ENCODE results near the gene PAX7. TPM values are rescaled to one million over a fixed set of nuclear protein-coding genes. Genes with fewer than 3 reads are reported as not detected.

The PAX7 gene
- polyA plus RNA-seq, 1 donor = 0.06 TPM

DNA sequence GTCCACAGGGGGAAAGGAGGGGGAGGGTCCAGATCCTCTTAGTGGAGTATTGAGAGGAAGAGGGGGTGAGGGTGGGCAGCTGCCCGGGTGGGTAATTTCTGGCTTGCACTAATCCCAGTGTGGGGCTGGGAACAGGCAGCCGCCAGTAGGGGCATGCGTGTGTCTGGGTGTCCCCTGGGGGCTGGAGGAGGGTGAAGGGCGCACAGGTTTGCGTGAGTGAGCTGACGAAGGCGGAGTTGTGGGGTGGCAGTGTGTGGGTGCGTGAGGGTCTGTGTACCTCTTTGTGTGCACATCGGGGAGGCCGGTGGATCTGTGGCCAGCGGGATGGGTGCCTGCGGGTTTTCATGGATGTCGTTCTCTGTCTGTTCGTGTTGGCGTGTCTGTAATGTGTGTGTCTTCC, 97.3 kb downstream of the PAX7 start:
- no CpG with 5 or more reads among the region's 15 CpGs for WGBS (ENCODE audit: insufficient coverage, low lambda C conversion rate)
- Histone ChIP-seq H3K9me3 (ENCODE audit: control insufficient read depth, low read depth, low read length) (no peaks in the 10 kb centered on the region), H3K4me3 (ENCODE audit: low read length) (no peak overlapping the region), H3K4me1 (ENCODE audit: control insufficient read depth, insufficient read depth, low read length) (no peaks in the 10 kb centered on the region), H3K27me3 (ENCODE audit: control insufficient read depth, insufficient read depth, low read length) (peaks cover 69% of the 10 kb centered on the region), H3K36me3 (ENCODE audit: control insufficient read depth, insufficient read depth, low read length) (no peaks in the 10 kb centered on the region), H3K27ac (ENCODE audit: low read length) (no peak overlapping the region)
- DNase-seq = no peak

DNA sequence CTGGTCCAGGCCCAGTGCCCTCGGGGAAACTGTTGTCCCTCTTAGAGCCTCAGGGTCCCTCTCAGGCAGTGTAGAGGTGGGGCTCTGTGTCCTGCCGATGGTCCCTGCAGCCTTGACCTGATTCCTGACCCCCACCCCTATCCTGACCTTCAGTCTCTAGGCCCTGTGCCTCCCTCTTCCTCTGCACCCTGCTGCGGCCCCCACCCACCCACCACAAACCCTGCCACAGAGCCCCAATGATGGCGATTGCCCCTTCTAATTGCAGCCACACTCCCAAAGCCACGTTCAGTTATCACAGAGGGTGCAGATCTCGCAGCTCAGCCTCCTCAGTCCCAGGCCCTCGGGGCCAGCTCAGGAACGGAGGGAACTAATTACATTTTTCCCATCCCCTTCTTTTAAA, 99.7 kb downstream of the PAX7 start:
- no peaks in the 10 kb centered on the region for H3K9me3 ChIP-seq (ENCODE audit: control insufficient read depth, low read depth, low read length)
- DNase-seq = no peak
- H3K27me3 ChIP-seq (ENCODE audit: control insufficient read depth, insufficient read depth, low read length) = peaks cover 55% of the 10 kb centered on the region
- H3K36me3 ChIP-seq (ENCODE audit: control insufficient read depth, insufficient read depth, low read length) = no peaks in the 10 kb centered on the region
- H3K4me1 ChIP-seq (ENCODE audit: control insufficient read depth, insufficient read depth, low read length) = no peaks in the 10 kb centered on the region
- H3K4me3 ChIP-seq (ENCODE audit: low read length) = no peak overlapping the region
- no CpG with 5 or more reads among the region's 8 CpGs for WGBS (ENCODE audit: insufficient coverage, low lambda C conversion rate)
- no peak overlapping the region for H3K27ac ChIP-seq (ENCODE audit: low read length)

DNA sequence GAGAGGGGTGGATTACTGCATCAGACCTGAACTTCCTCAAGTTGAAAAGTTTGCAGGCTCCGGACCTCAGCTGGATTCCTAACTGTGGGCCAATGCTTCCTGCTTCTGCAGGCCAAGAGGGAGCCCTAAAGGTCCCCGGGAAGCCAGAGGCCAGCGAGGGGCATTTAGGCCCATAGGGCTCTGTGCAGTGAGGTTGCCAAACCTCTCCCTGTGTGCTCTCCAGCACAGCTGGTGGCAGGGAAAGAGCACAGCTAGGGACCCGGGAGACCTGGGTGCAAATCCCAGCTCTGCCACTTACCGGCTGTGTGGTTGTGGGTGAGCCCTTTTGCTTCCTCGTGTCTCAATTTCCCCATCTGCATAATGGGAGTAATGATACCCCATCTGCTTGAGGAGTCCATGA, 100.5 kb downstream of the PAX7 start:
- Histone ChIP-seq H3K9me3 (ENCODE audit: control insufficient read depth, low read depth, low read length) (no peaks in the 10 kb centered on the region), H3K27ac (ENCODE audit: low read length) (no peak overlapping the region), H3K4me1 (ENCODE audit: control insufficient read depth, insufficient read depth, low read length) (no peaks in the 10 kb centered on the region), H3K4me3 (ENCODE audit: low read length) (no peak overlapping the region), H3K27me3 (ENCODE audit: control insufficient read depth, insufficient read depth, low read length) (peaks cover 46% of the 10 kb centered on the region), H3K36me3 (ENCODE audit: control insufficient read depth, insufficient read depth, low read length) (no peaks in the 10 kb centered on the region)
- WGBS (ENCODE audit: insufficient coverage, low lambda C conversion rate) = no CpG with 5 or more reads among the region's 6 CpGs
- no peak for DNase-seq

DNA sequence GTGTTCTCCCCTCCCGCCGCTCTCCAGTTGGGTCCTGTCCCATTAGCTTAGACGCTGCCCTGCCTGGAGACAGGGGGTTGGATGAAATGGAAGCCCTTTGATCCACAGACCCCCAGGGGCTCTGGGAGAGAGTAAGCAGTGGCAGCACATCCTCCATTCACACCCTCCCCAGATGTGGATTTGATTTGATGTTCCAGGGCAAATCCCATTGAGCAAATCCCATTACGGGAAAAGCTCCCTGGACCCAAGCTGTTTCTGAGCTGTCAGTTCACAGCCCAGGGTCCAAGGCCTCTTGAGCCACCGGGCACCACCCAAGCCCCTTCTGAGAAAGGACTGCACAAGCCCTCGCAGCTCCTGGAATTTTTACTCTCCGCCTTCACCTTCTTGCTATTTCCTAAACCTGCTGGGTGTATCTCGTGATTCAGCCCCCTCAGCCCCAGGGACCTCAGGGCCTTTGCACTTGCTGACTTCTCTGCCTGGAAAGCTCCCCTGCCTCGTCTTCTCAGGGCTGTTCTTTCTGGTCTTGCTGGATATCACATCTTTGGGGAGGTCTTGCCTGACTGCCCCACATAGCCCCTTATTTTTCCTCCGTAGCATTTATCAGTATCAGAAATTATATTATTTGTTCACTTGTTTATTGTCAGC, 101.1 kb downstream of the PAX7 start:
- no peaks in the 10 kb centered on the region for H3K9me3 ChIP-seq (ENCODE audit: control insufficient read depth, low read depth, low read length)
- H3K4me3 ChIP-seq (ENCODE audit: low read length) = no peak overlapping the region
- no peak overlapping the region for H3K27ac ChIP-seq (ENCODE audit: low read length)
- 83% methylated on average over 2 of the region's 10 CpGs for WGBS (ENCODE audit: insufficient coverage, low lambda C conversion rate)
- no peaks in the 10 kb centered on the region for H3K36me3 ChIP-seq (ENCODE audit: control insufficient read depth, insufficient read depth, low read length)
- H3K4me1 ChIP-seq (ENCODE audit: control insufficient read depth, insufficient read depth, low read length) = no peaks in the 10 kb centered on the region
- peaks cover 41% of the 10 kb centered on the region for H3K27me3 ChIP-seq (ENCODE audit: control insufficient read depth, insufficient read depth, low read length)
- DNase-seq = no peak

DNA sequence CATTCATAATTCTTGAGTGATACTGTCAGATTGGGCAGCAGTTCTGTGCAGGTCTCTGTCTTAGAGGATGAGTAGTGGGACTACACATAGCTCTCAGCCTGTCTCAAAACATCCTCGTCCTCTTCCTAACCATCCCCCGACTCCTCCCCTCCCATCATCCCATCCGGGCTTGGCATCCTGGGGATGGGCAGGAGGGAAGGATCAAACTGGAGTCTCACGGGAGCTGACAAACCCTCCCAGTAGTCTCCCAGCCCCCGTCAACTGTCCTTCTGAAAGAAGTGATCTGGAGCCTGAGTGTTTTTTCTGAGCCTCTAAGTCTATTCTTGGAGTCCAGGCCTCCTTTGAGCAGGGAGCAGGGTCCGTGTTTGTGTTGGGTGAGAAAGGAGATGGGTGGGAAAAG, 102.0 kb downstream of the PAX7 start:
- H3K27me3 ChIP-seq (ENCODE audit: control insufficient read depth, insufficient read depth, low read length) = peaks cover 35% of the 10 kb centered on the region
- no peak overlapping the region for H3K4me3 ChIP-seq (ENCODE audit: low read length)
- no peak overlapping the region for H3K27ac ChIP-seq (ENCODE audit: low read length)
- no peaks in the 10 kb centered on the region for H3K36me3 ChIP-seq (ENCODE audit: control insufficient read depth, insufficient read depth, low read length)
- DNase-seq = no peak
- no peaks in the 10 kb centered on the region for H3K4me1 ChIP-seq (ENCODE audit: control insufficient read depth, insufficient read depth, low read length)
- WGBS (ENCODE audit: insufficient coverage, low lambda C conversion rate) = no CpG with 5 or more reads among the region's 6 CpGs
- no peaks in the 10 kb centered on the region for H3K9me3 ChIP-seq (ENCODE audit: control insufficient read depth, low read depth, low read length)

DNA sequence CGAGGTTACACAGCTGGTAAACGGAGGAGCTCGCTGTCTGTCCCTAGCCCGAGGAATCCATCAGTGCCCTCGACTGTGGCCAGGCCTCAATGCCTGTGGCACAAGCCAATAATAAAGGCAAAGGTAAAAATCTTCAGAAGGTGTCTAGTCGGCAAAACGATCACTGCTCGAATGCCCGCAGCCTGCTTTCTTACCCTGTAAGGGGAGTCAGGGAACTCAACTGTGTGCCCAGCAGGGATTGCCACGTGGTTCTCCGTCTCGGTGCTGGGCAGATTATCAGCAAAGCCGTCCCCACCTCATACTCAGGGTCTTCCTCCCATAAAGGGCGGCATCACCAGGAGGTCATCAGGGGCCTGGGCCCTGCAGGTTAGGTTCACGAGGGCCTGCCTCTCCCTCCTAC, 103.4 kb downstream of the PAX7 start:
- WGBS (ENCODE audit: insufficient coverage, low lambda C conversion rate) = no CpG with 5 or more reads among the region's 15 CpGs
- H3K27me3 ChIP-seq (ENCODE audit: control insufficient read depth, insufficient read depth, low read length) = peaks cover 29% of the 10 kb centered on the region

DNA sequence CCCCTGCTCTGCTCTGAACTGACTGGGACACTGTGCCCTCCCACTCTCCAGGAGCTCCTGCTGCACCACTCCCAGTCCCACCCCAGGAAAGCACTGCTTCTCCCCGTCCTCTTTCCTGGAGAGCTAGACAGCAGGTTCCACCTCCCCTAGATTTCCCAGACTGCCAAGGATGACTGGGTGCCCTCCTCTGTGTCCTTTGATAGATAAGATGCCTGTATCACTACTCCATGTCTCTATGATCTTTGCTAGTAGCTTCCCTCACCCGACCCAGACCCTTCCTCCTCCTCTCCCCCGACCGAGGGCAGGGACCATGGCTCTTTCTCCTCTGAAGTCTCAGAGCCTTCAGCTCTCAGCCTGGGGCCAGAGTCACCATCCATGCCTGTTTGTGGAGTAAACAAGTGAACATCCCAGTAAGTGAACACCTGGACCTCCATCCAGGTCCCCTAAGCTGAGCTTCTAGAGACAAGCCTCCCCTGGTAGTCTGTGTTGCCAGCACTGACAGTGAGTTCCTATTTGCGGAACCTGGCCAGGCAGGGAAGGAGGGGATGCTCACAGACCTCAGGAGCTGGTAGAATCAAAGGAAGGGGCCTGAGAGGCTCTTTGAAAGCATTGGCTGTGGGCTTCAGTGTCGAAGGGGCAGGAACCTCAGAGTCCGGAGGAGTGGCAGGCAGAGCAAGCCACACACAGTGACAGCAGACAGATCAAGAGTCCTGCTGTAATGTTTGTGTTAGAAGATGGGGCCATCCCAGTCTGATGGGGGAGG, 104.0 kb downstream of the PAX7 start:
- Histone ChIP-seq H3K36me3 (ENCODE audit: control insufficient read depth, insufficient read depth, low read length) (no peaks in the 10 kb centered on the region), H3K4me3 (ENCODE audit: low read length) (no peak overlapping the region), H3K9me3 (ENCODE audit: control insufficient read depth, low read depth, low read length) (no peaks in the 10 kb centered on the region), H3K4me1 (ENCODE audit: control insufficient read depth, insufficient read depth, low read length) (no peaks in the 10 kb centered on the region), H3K27ac (ENCODE audit: low read length) (no peak overlapping the region), H3K27me3 (ENCODE audit: control insufficient read depth, insufficient read depth, low read length) (peaks cover 29% of the 10 kb centered on the region)
- no CpG with 5 or more reads among the region's 7 CpGs for WGBS (ENCODE audit: insufficient coverage, low lambda C conversion rate)
- no peak for DNase-seq

More for the DNA sequence above, 103.4 kb downstream of the PAX7 start:
- Histone ChIP-seq H3K4me1 (ENCODE audit: control insufficient read depth, insufficient read depth, low read length) (no peaks in the 10 kb centered on the region), H3K4me3 (ENCODE audit: low read length) (no peak overlapping the region), H3K36me3 (ENCODE audit: control insufficient read depth, insufficient read depth, low read length) (no peaks in the 10 kb centered on the region), H3K27ac (ENCODE audit: low read length) (no peak overlapping the region), H3K9me3 (ENCODE audit: control insufficient read depth, low read depth, low read length) (no peaks in the 10 kb centered on the region)
- DNase-seq = no peak

DNA sequence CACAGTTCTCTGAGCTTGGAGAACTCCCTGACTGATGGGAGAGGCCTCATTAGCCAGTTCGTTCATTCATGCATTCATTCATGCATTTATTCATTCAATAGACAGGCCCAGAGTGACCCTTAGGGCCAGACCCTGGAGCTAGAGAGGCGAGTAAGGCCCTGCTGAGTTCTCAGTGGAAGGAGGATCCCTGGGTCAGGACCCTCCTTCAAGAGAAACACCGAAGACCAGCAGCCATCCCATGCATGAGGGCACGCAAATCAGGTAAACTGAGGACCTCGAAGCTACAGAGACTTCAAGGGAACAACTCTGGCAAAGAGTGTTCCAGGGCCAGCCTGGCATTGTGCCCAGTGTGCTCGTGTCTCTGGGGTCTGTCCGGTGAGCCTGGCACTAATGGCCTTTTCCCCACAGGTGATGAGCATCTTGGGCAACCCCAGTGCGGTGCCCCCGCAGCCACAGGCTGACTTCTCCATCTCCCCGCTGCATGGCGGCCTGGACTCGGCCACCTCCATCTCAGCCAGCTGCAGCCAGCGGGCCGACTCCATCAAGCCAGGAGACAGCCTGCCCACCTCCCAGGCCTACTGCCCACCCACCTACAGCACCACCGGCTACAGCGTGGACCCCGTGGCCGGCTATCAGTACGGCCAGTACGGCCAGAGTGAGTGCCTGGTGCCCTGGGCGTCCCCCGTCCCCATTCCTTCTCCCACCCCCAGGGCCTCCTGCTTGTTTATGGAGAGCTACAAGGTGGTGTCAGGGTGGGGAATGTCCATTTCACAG, 104.8 kb downstream of the PAX7 start:
- H3K27me3 ChIP-seq (ENCODE audit: control insufficient read depth, insufficient read depth, low read length) = peaks cover 22% of the 10 kb centered on the region
- no peaks in the 10 kb centered on the region for H3K36me3 ChIP-seq (ENCODE audit: control insufficient read depth, insufficient read depth, low read length)
- no CpG with 5 or more reads among the region's 22 CpGs for WGBS (ENCODE audit: insufficient coverage, low lambda C conversion rate)
- no peak for DNase-seq
- no peaks in the 10 kb centered on the region for H3K9me3 ChIP-seq (ENCODE audit: control insufficient read depth, low read depth, low read length)
- H3K4me1 ChIP-seq (ENCODE audit: control insufficient read depth, insufficient read depth, low read length) = no peaks in the 10 kb centered on the region
- no peak overlapping the region for H3K4me3 ChIP-seq (ENCODE audit: low read length)
- no peak overlapping the region for H3K27ac ChIP-seq (ENCODE audit: low read length)

DNA sequence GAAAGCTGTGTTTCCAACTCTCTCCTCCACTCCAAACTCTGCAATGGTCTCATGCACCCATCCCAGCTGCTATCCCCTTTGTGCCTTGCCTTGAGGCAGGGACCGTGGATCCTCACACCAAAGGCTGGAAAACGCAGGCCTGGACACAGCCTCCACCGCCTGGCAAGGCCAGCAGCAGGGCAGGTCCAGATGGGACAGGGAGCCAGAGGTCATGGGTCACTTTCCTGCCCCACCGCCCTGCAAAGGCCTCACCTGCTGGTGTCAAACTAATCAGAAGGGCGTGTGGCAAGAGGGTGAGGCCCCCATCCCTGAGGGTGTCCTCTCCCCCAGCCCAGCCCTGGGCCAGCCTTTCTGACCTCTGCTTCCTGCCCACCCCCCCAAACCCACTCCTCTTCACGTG, 106.3 kb downstream of the PAX7 start:
- H3K9me3 ChIP-seq (ENCODE audit: control insufficient read depth, low read depth, low read length) = no peaks in the 10 kb centered on the region
- no peaks in the 10 kb centered on the region for H3K36me3 ChIP-seq (ENCODE audit: control insufficient read depth, insufficient read depth, low read length)
- peaks cover 15% of the 10 kb centered on the region for H3K27me3 ChIP-seq (ENCODE audit: control insufficient read depth, insufficient read depth, low read length)
- H3K4me1 ChIP-seq (ENCODE audit: control insufficient read depth, insufficient read depth, low read length) = no peaks in the 10 kb centered on the region
- WGBS (ENCODE audit: insufficient coverage, low lambda C conversion rate) = no CpG with 5 or more reads among the region's 6 CpGs
- DNase-seq = no peak
- H3K4me3 ChIP-seq (ENCODE audit: low read length) = no peak overlapping the region
- no peak overlapping the region for H3K27ac ChIP-seq (ENCODE audit: low read length)

DNA sequence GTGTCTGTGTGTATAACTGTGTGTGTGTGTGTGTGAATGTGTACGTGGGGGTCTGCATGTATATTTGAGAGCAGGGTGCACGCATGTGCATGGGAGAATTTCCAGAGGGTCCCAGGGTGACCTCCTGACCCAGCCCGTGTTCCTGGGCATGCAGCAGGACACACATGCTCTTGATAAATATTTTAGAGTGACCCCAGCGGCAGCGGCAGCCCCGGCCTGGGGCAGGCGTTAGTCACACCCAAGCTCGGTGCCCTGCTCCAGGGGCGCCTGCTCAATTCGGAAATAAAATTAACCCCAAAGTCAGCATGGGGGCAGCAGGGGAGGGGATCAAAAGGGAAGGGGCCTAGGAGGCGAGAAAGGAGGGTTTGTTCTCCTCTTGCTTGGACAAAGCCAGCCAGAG, 107.5 kb downstream of the PAX7 start:
- Histone ChIP-seq H3K27ac (ENCODE audit: low read length) (no peak overlapping the region), H3K4me1 (ENCODE audit: control insufficient read depth, insufficient read depth, low read length) (no peaks in the 10 kb centered on the region), H3K27me3 (ENCODE audit: control insufficient read depth, insufficient read depth, low read length) (peaks cover 9% of the 10 kb centered on the region), H3K9me3 (ENCODE audit: control insufficient read depth, low read depth, low read length) (no peaks in the 10 kb centered on the region), H3K36me3 (ENCODE audit: control insufficient read depth, insufficient read depth, low read length) (no peaks in the 10 kb centered on the region), H3K4me3 (ENCODE audit: low read length) (no peak overlapping the region)
- WGBS (ENCODE audit: insufficient coverage, low lambda C conversion rate) = no CpG with 5 or more reads among the region's 11 CpGs
- no peak for DNase-seq
